ENCODE results near the gene CARD19. TPM values are rescaled to one million over a fixed set of nuclear protein-coding genes. Genes with fewer than 3 reads are reported as not detected.
A peak's percentile ranks its signal among the peaks of the same experiment; 100 is the strongest.

Gene CARD19
- total RNA-seq, 1 donor from 2014 or later, result 13.2 TPM

DNA sequence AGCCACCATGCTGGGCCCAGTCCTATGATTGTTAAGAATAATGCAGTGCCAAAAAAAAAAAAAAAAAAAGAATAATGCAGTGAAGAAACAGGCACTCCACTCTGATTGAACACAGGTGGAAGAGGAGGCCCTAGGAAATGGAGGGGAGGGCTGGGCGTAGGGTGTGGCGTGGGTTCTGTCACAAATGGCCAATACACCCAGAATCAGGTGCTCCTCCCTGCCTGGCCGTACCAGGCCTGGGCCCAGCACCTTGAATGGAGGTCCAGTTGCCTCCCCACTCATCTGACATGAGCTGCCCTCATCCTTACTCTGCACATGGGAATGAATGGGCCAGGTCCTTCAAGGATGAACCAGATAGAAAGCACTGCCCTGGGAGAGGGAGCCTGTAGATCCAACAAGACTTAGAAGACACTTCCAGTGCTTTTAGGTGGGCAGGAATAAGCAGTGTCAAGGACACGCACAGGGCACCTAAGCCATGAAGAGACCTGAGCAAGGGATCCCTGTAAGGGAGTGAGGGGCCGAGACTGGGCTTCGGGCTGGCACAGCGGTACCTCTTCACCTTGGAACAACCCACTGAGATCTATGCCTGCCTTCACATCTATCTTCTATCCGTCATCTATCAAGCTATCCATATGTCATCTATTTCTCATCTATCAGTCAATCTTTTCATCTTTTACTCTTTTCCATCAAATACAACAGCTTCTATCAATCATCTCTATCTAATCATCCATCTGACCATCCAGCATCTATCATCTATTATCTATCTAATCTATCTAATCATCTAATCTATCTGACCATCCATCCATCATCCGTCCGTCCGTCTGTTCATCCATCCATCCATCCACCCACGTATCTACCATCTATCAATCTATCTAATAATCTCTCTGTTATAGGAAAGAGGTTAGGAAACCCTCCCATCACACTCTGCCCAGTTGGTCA lies 22.2 kb downstream of the CARD19 start:
- H3K27me3 Mint-ChIP-seq (ENCODE audit: unreplicated experiment), result peaks cover 4% of the 10 kb centered on the region
- TF ChIP-seq CTCF (IDR thresholded peaks at IDR 0.05; ENCODE audit: unreplicated experiment), result no peak
- H3K4me3 Mint-ChIP-seq (ENCODE audit: unreplicated experiment), result peak overlapping the region; percentile 5
- no peak overlapping the region for H3K27ac Mint-ChIP-seq (ENCODE audit: unreplicated experiment)
- no peaks in the 10 kb centered on the region for H3K4me1 Mint-ChIP-seq (ENCODE audit: unreplicated experiment)
- no peaks in the 10 kb centered on the region for H3K9me3 Mint-ChIP-seq (ENCODE audit: unreplicated experiment)
- no peaks in the 10 kb centered on the region for H3K36me3 Mint-ChIP-seq (ENCODE audit: low read depth, unreplicated experiment)
- no peak for DNase-seq (ENCODE audit: low spot score)

DNA sequence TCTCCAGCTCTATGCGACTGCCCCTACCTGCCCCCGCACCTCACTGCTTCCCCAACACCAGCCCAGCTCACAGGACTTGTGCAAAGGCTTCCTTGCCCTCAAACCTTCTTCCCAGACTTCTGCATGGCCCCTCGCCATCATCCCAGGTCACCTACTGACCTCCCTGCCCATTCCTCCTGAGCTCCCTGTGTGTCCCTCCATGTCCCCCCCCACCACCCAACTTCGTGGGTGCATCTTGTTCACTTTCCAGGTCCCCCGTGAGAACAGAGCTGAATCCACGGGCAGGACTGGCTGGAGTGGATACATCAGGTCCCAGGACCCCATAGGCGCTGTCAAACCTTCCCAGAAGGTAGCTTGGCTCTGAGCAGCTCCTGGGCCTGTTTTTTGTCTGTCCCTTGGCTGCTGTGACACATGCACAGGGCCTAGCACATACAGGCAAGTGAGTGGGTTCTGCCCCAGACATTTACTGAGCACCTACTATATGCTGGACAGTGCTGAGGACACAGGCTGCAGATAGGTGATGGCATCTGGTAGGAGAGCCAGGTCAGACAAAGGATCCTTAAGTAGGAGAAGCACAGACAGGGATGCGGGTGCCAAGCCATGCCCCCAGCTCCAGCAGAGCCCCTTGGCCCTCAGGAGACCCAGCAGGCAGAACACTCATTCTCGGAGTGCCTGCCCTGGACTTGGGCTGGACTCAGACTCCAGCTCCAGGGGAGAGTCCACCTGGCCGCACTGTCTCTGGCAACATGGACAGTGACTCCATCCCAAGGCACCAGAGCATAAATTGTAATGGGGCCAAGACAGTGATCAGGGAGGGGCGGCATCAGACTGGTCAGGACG lies 23.1 kb downstream of the CARD19 start:
- Mint-ChIP-seq H3K9me3 (ENCODE audit: unreplicated experiment) (no peaks in the 10 kb centered on the region), H3K27ac (ENCODE audit: unreplicated experiment) (no peak overlapping the region), H3K36me3 (ENCODE audit: low read depth, unreplicated experiment) (no peaks in the 10 kb centered on the region), H3K4me1 (ENCODE audit: unreplicated experiment) (no peaks in the 10 kb centered on the region), H3K27me3 (ENCODE audit: unreplicated experiment) (peaks cover 3% of the 10 kb centered on the region), H3K4me3 (ENCODE audit: unreplicated experiment) (no peak overlapping the region)
- DNase-seq (ENCODE audit: low spot score), result no peak
- TF ChIP-seq CTCF (IDR thresholded peaks at IDR 0.05; ENCODE audit: unreplicated experiment), result no peak

- no peak for DNase-seq (ENCODE audit: low spot score)
- Mint-ChIP-seq H3K9me3 (ENCODE audit: unreplicated experiment) (no peaks in the 10 kb centered on the region), H3K4me3 (ENCODE audit: unreplicated experiment) (no peak overlapping the region), H3K36me3 (ENCODE audit: low read depth, unreplicated experiment) (peaks cover 2% of the 10 kb centered on the region), H3K4me1 (ENCODE audit: unreplicated experiment) (no peaks in the 10 kb centered on the region), H3K27ac (ENCODE audit: unreplicated experiment) (no peak overlapping the region), H3K27me3 (ENCODE audit: unreplicated experiment) (peaks cover 3% of the 10 kb centered on the region)
- no peak for TF ChIP-seq CTCF (IDR thresholded peaks at IDR 0.05; ENCODE audit: unreplicated experiment)
Measured at GRCh38 chr9:93119703-93119952, 23.6 kb downstream of the CARD19 start.

DNA sequence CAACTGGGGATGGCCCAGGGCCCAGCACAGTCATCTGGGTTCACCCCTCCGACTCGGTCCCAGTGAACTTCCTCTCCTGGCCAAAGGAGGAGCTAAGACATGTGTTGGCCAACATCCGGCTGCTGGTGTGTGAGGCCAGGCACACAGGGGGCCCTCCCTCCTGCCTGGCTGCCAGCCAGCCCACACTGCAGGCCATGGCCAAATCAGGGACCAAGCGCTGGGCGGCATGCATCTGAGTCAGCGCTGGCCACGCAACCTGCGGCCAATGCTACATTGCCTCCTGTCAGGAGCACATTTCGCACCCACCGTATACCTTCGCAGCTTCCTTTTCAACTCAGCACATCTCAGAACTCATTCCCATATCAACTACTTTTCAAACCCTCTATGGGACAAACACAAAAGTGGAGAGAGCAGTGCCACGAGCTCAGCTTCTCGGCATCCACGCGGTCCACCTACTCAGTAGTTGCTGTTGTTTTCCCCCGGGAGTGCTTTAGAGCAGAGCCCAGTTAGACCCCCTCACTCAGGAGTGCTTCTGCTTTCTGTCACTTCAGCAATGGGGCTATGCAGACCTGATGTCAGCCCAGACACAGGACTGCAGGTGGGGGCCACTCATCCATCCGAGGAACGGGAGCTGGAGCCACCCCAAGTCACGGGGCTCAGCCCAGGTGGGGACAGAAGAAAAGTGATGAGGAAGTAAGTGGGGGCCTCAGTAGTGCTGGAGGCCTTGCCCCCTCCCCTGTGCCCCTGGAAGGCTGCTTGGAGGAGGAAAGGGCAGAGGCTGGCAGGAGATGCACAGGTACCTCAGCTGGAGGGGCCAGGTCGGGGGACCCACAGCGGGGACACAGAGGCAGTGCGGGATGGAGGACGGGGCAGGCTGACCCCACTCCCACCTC lies 24.2 kb downstream of the CARD19 start:
- Mint-ChIP-seq H3K4me1 (ENCODE audit: unreplicated experiment) (no peaks in the 10 kb centered on the region), H3K27me3 (ENCODE audit: unreplicated experiment) (peaks cover 3% of the 10 kb centered on the region), H3K27ac (ENCODE audit: unreplicated experiment) (no peak overlapping the region), H3K9me3 (ENCODE audit: unreplicated experiment) (no peaks in the 10 kb centered on the region), H3K4me3 (ENCODE audit: unreplicated experiment) (peak overlapping the region; percentile 57), H3K36me3 (ENCODE audit: low read depth, unreplicated experiment) (peaks cover 8% of the 10 kb centered on the region)
- no peak for TF ChIP-seq CTCF (IDR thresholded peaks at IDR 0.05; ENCODE audit: unreplicated experiment)
- DNase-seq (ENCODE audit: low spot score), result no peak

All from endothelial cell (in vitro differentiated cells).